SH-SY5Y (cell line): ENCODE results near the gene TUBG2.

Experiments
- GATA2 ChIP-seq: IDR thresholded peaks from 2 replicates; pipeline ENCODE4 v1.6.1; 2011; ENCODE audit warnings: mild to moderate bottlenecking, low read depth, low read length
- GATA3 ChIP-seq: IDR thresholded peaks from 2 replicates; pipeline ENCODE4 v1.6.1; 2011; ENCODE audit warnings: low read depth, mild to moderate bottlenecking, low read length, moderate library complexity

- no peak for TF ChIP-seq GATA3
- TF ChIP-seq GATA2 = no peak
Observed at GRCh38 chr17:42674755-42675347, 15.8 kb downstream of the TUBG2 start.
